ENCODE results near the gene ATG2A.

The ATG2A gene

GRCh38 chr11:64916775-64917662 lies at the start of gene ATG2A:
Gene ATG2A (minus strand): TSS chr11:64917209. CDS start chr11:64917135, 74 bp downstream.
- peak; percentile 99 to 100 (median 99) for DNase-seq

DNA sequence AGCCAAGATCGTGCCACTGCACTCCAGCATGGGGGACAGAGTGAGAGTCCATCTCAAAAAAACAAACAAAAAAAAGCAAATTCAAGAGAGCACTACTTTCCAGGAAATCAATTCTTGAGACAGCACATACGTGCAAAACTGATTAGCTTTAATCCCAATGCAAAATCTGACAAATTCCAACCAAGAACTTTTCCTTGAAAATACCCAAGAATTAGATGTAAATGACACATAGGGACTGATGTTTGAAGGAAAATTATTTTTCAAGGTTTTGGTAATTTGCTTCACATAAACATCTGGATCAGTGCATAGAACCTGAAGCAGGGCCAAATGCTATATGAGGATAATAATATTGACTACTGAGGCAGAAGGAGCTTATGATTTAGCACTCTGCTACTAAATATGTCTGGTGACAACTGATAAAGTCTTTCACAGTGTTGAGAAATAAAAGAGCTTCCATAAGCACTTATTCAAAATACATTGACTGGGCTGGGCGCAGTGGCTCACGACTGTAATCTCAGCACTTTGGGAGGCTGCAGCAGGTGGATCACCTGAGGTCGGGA lies 46.1 kb upstream of the ATG2A start:
- DNase-seq: no peak

- no peak for DNase-seq
Measured at GRCh38 chr11:64960719-64961118, 43.7 kb upstream of the ATG2A start.

DNA sequence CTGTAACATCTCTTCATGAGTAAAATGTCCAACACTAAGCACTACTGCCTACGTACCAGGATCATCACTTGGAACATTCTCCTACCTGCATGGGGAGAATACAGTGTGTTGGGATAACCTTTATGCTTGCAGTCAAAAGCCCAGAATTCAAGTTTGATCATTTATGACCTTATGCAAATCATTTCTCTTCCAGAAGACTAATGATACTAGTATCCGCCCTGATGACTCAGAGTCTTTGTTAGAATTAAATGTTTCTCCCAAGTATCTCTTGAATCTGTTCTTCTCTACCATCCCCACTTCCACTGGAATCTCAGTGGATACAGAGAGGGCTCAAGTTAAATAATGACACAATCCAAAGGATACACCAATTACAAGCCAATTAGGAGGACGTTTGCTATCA lies 42.5 kb upstream of the ATG2A start:
- no peak for DNase-seq

DNA sequence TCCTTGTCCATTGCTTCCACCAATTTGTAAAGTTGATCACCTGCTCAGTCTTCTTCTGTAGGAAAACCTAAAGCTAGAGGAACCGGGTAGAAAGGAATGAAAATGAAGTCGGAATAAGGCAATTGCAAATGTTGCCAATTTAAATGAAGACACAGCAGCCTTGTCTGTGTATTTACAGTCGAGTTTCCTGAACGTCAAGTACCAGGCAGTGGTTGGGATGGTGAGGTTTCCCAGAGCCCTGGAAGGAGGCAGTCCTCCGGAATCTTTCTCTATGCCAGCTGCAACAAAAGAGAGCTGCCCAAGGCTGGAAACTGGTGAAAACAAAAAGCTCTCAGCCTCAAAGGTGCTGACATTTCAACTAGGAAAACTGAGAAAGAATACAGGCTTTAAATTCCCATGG lies 37.2 kb upstream of the ATG2A start:
- DNase-seq: no peak

GRCh38 chr11:64951529-64951928 lies 34.5 kb upstream of the ATG2A start:
- peak in 1 of 3 experiments; percentile 35 for DNase-seq

GRCh38 chr11:64947208-64947814 lies 30.3 kb upstream of the ATG2A start:
- DNase-seq: no peak

GRCh38 chr11:64936539-64936938 lies 19.5 kb upstream of the ATG2A start:
- no peak for DNase-seq

DNA sequence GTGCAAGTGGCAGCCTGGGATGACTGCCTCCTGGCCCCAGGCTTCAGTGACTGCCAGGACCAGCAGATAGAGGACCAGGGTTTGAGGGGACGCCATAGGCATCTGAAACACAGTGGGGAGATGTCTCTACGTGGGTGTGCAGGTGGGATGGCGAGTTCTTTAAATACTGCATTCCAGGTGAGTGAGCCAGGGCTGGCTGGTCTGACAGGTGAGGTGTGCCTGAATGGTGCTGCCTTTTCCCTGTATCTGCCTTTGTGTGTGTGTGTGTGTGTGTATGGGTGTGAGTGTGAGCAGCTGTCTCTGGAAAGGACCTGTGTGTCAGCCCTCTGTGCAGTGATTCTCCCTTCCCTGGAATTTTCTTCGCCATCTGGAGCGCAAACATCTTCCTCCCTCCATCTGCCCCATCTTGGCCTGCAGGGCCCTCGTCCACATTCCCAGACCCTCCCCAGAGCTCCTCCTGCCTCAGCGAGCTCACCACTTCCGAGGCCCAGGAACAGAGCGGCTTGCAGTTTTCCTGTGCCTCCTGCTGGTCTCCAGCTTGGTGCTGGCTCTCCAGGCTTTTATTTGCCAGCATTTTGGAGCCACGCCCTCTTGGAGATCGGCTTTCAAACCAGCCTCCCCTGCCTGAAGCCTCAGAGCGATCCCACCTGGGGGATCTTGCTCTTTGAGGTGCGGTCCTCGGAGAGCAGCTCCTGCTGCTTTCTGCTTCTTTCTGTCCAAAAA lies 18.5 kb upstream of the ATG2A start, which contains the start of gene GPHA2:
GPHA2 (minus strand) TSS at position 535 of the 723 bp plus-strand sequence; CDS start at position 102, 433 bp downstream.
- DNase-seq: peak in 1 of 3 experiments; percentile 75

GRCh38 chr11:64934682-64935358 lies 17.8 kb upstream of the ATG2A start:
- DNase-seq: no peak

- DNase-seq: no peak
Measured at GRCh38 chr11:64933935-64934681, 17.1 kb upstream of the ATG2A start.

DNA sequence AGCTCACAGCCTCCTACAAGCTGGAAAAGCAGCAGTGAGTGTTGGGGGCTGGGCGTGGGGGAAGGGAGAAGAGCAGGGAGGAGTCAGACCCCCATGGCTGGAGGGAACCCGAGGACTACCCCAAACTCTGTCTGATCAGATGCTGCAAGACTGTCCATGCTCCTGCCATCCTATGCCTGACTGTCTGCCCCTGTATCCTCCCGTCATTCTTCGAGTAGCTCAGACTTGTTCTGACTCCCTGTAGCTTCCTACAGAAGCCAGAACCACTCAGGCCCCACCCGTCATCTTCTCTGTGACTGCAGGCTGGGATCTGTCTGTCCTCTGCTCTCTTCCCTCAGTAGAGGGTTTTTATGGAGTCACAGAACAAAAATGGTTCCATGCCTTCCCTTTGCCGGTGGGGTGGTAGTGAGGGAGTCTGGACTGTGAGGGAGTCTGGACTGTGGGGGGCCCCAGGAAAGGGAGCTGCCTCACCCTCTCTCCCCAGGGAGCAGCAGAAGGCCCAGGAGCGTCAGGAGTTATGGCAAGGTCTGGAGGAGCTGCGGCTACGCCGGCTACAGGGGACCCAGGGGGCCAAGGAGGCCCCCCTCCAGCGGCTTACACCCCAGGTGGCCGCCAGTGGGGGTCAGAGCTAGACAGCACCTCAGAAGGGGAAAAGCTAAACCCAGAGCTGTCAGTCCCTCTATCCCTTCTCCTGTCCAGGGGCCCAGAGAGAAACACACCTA lies 16.4 kb upstream of the ATG2A start:
- no peak for DNase-seq

GRCh38 chr11:64932324-64932723 lies 15.3 kb upstream of the ATG2A start:
- DNase-seq: no peak

- DNase-seq: no peak
Measured at GRCh38 chr11:64931290-64931689, 14.3 kb upstream of the ATG2A start.

GRCh38 chr11:64930340-64930739 lies 13.3 kb upstream of the ATG2A start:
- DNase-seq: no peak

DNA sequence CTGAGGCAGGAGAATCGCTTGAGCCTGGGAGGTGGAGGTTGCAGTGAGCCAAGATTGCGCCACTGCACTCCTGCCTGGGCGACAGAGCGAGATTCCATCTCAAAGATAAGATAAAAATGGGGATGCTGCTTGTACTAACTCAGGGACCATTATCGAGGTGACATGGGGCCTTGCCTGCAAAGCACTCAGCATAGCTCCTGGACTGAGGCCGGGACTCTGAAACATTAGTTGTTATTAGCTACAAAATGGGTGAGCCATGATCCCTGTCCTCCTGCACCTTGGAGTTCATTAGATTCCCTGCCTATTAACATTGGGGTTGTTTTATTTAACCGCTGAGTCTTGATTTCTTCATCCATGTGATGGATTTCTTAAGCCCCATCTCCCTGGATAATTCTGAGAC lies 12.6 kb upstream of the ATG2A start:
- no peak for DNase-seq

DNA sequence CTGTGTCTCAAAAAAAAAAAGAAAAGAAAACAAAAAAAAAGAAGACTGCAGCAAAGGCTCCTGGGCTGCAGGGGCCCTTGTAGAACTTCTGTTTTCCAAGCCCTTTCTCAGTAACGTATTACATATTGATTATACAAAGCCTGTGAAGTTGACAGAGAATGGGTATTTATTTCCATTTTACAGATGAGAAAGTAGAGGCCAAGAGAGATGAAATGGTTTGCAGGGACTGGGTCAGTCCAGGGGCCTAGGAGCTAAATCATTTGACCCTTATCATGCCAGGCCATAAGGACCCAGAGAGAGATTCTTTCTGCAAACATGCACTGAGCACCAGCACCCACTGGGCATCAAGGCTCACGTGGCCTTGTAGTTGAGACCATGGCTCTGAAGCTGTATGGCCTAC lies 11.9 kb upstream of the ATG2A start:
- DNase-seq: no peak

DNA sequence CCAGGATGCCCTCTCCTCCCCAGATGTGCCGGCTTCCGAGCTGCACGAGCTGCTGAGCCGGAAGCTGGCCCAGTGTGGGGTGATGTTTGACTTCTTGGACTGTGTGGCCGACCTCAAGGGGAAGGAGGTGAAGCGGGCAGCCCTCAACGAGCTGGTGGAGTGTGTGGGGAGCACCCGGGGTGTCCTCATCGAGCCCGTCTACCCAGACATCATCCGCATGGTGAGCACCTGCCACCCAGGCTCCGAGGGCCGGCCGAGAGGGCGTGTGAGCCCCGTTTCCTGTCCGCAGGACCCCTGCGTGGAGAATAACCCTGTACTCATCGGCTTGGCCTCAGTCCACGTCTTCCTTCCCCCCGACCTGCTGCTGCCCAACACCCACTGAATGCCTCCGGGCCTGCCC lies 9.7 kb upstream of the ATG2A start:
- DNase-seq: no peak

DNA sequence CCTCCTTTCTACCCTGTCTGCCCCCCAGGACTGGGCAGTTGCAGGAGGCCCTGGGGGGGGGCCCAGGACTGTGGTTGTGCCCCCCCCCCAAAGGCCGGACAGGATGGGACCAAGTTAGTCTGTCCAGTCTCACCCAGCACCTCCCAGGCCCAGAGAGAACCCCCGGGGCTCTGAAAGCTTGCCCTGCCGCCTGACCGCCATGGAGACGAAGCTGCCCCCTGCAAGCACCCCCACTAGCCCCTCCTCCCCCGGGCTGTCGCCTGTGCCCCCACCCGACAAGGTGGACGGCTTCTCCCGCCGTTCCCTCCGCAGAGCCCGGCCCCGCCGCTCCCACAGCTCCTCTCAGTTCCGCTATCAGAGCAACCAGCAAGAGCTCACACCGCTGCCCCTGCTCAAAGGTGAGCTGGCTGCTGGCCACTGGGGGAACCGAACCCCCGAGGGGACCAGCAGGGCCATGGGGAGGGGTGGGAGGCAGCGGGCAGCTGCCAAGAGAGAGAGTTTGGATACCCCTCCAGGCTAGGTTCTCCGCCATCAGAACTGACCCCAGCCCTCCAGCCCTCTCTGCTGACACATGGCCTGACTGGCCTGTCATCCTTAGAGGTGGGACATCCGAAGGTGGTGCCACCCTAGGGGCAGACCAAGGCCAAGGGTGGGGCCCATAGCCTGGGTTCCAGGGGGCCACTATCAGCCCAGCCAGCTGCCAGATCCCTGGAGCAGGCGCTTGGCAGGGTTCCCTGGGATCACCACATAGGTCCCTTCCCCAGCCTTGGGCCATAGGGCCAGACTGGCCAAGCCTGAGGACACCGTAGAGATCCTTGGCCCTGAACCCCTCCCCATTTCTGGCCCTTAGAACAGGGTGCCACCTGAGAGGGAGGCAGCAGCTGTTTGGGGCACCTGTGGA lies 8.8 kb upstream of the ATG2A start:
- DNase-seq: no peak

- peak in 2 of 3 experiments; percentile 34 to 36 for DNase-seq
Measured at GRCh38 chr11:64924910-64925284, 7.9 kb upstream of the ATG2A start.
